Measurements from ENCODE around the gene RUNX2.

The RUNX2 gene

GRCh38 chr6:45644720-45645119 lies 316.6 kb downstream of the RUNX2 start:
- no peak for ATAC-seq
- no peak for TF ChIP-seq OSR1 (CRISPR knock-in tag; IDR thresholded peaks at IDR 0.05)
- TF ChIP-seq ZFP3 (CRISPR knock-in tag; IDR thresholded peaks at IDR 0.05), result no peak
- TF ChIP-seq ZFP30 (CRISPR knock-in tag; IDR thresholded peaks at IDR 0.05), result no peak
- no peak for TF ChIP-seq GLIS3 (CRISPR knock-in tag; IDR thresholded peaks at IDR 0.05)

- no peak for TF ChIP-seq POU6F1 (CRISPR knock-in tag; IDR thresholded peaks at IDR 0.05; ENCODE audit: borderline replicate concordance, low read depth)
- TF ChIP-seq SNAI2 (CRISPR knock-in tag; IDR thresholded peaks at IDR 0.05), result no peak
- TF ChIP-seq ZNF70 (CRISPR knock-in tag; IDR thresholded peaks at IDR 0.05), result no peak
- no peak for TF ChIP-seq ESRRG (CRISPR knock-in tag; IDR thresholded peaks at IDR 0.05)
- TF ChIP-seq ZNF8 (CRISPR knock-in tag; IDR thresholded peaks at IDR 0.05), result no peak
- no peak for TF ChIP-seq ARNTL (CRISPR knock-in tag; IDR thresholded peaks at IDR 0.05; ENCODE audit: borderline replicate concordance, low read depth)
- no peak for TF ChIP-seq TOX (CRISPR knock-in tag; IDR thresholded peaks at IDR 0.05; ENCODE audit: borderline replicate concordance)
- no peak for TF ChIP-seq ZC3H10 (CRISPR knock-in tag; IDR thresholded peaks at IDR 0.05)
- TF ChIP-seq RARB (CRISPR knock-in tag; IDR thresholded peaks at IDR 0.05), result no peak
- TF ChIP-seq TSHZ2 (CRISPR knock-in tag; IDR thresholded peaks at IDR 0.05), result no peak
- TF ChIP-seq CSDC2 (CRISPR knock-in tag; IDR thresholded peaks at IDR 0.05), result no peak
- TF ChIP-seq TCF4 (CRISPR knock-in tag; IDR thresholded peaks at IDR 0.05; ENCODE audit: borderline replicate concordance), result no peak
- no peak for TF ChIP-seq ZFP30 (CRISPR knock-in tag; IDR thresholded peaks at IDR 0.05)
- no peak for TF ChIP-seq CREB5 (CRISPR knock-in tag; IDR thresholded peaks at IDR 0.05; ENCODE audit: low read depth)
- TF ChIP-seq BACH2 (CRISPR knock-in tag; IDR thresholded peaks at IDR 0.05; ENCODE audit: borderline replicate concordance), result no peak
- no peak for TF ChIP-seq PATZ1 (CRISPR knock-in tag; IDR thresholded peaks at IDR 0.05; ENCODE audit: borderline replicate concordance)
- no peak for ATAC-seq
These were observed 317.2 kb downstream of the RUNX2 start for GRCh38 chr6:45645302-45645701.

GRCh38 chr6:45647341-45648261 lies 319.5 kb downstream of the RUNX2 start:
- ATAC-seq, result no peak
- TF ChIP-seq BACH2 (CRISPR knock-in tag; IDR thresholded peaks at IDR 0.05; ENCODE audit: borderline replicate concordance) (no peak), PPARA (CRISPR knock-in tag; IDR thresholded peaks at IDR 0.05; ENCODE audit: borderline replicate concordance) (no peak), SNAI2 (CRISPR knock-in tag; IDR thresholded peaks at IDR 0.05) (no peak), TOX (CRISPR knock-in tag; IDR thresholded peaks at IDR 0.05; ENCODE audit: borderline replicate concordance) (no peak), CSRNP3 (CRISPR knock-in tag; IDR thresholded peaks at IDR 0.05) (no peak), ZFP30 (CRISPR knock-in tag; IDR thresholded peaks at IDR 0.05) (no peak), ZNF8 (CRISPR knock-in tag; IDR thresholded peaks at IDR 0.05) (no peak), RARB (CRISPR knock-in tag; IDR thresholded peaks at IDR 0.05) (no peak), PATZ1 (CRISPR knock-in tag; IDR thresholded peaks at IDR 0.05; ENCODE audit: borderline replicate concordance) (no peak), TCF4 (CRISPR knock-in tag; IDR thresholded peaks at IDR 0.05; ENCODE audit: borderline replicate concordance) (no peak), CSDC2 (CRISPR knock-in tag; IDR thresholded peaks at IDR 0.05) (no peak), POU6F1 (CRISPR knock-in tag; IDR thresholded peaks at IDR 0.05; ENCODE audit: borderline replicate concordance, low read depth) (no peak), ISL1 (CRISPR knock-in tag; IDR thresholded peaks at IDR 0.05) (no peak), OSR1 (CRISPR knock-in tag; IDR thresholded peaks at IDR 0.05) (no peak), GLIS3 (CRISPR knock-in tag; IDR thresholded peaks at IDR 0.05) (no peak), ESRRG (CRISPR knock-in tag; IDR thresholded peaks at IDR 0.05) (no peak)
